Skin of body (tissue), 2 donors: ENCODE measurements around the gene LPO. TPM values are rescaled to one million over a fixed set of nuclear protein-coding genes. Genes with fewer than 3 reads are reported as not detected.

Experiments
- DNase-seq: peaks from one replicate; lab custom pipeline; 2025; lab: John Stamatoyannopoulos, UW
- total RNA-seq: library from RNA; depleted of rRNA; stranded (reverse); fragments of >200 nt; gene quantifications from one replicate; pipeline ENCODE4 v1.2.3, GENCODE V29; 2014

The LPO gene
- total RNA-seq, 1 donor from 2014 or later = not detected

GRCh38 chr17:58262149-58262548, 23.8 kb downstream of the LPO start:
- no peak for DNase-seq

- no peak for DNase-seq
These were observed 25.4 kb downstream of the LPO start for GRCh38 chr17:58263773-58264172.

GRCh38 chr17:58264407-58265103, 26.2 kb downstream of the LPO start:
- DNase-seq = no peak

- no peak for DNase-seq
These were observed 26.9 kb downstream of the LPO start for GRCh38 chr17:58265271-58265670.

- DNase-seq = no peak
These were observed 27.8 kb downstream of the LPO start for GRCh38 chr17:58265902-58266875.

- DNase-seq = no peak
These were observed 29.3 kb downstream of the LPO start for GRCh38 chr17:58267347-58268324.

GRCh38 chr17:58268326-58268725, 29.9 kb downstream of the LPO start:
- DNase-seq = no peak

GRCh38 chr17:58268774-58269556, 30.6 kb downstream of the LPO start:
- DNase-seq = no peak

- DNase-seq = no peak
These were observed 31.3 kb downstream of the LPO start for GRCh38 chr17:58269557-58270291.

- no peak for DNase-seq
These were observed 32.3 kb downstream of the LPO start for GRCh38 chr17:58270476-58271215.

- DNase-seq = no peak
These were observed 33.0 kb downstream of the LPO start for GRCh38 chr17:58271216-58271931.

GRCh38 chr17:58272367-58273280, 34.2 kb downstream of the LPO start:
- no peak for DNase-seq

GRCh38 chr17:58273453-58274104, 35.2 kb downstream of the LPO start:
- DNase-seq = no peak

- no peak for DNase-seq
These were observed 37.0 kb downstream of the LPO start for GRCh38 chr17:58275417-58275816.

- no peak for DNase-seq
These were observed 38.0 kb downstream of the LPO start for GRCh38 chr17:58276423-58276822.

- no peak for DNase-seq
These were observed 38.9 kb downstream of the LPO start for GRCh38 chr17:58277107-58277801.
